K562 (cell line): ENCODE data around the gene NT5C1A. TPM values are rescaled to one million over a fixed set of nuclear protein-coding genes. Genes with fewer than 3 reads are reported as not detected.

ENCODE experiments used
- ATAC-seq: fragments of 200-7000 bp; cut with Tn5 transposase; 3 replicates; pipeline ENCODE4 v1.9.1; 2020; ENCODE audit warnings: moderate library complexity
- BruUV-seq: library from RNA; stranded (reverse); fragments of 400-500 nt; replicated peaks from 2 replicates; lab custom pipeline; 2021; lab: Mats Ljungman, UMichigan
- CTCF ChIA-PET: fragments of 300-600 bp; formaldehyde crosslinking; extraction: SDS; loops from one replicate; lab custom pipeline; 2021; ENCODE audit warnings: low intra/inter-chr PET ratio; lab: Yijun Ruan, JAX
- POLR2A ChIA-PET: fragments of 300-600, 350-650 bp; sonication (Branson Sonifier 250); formaldehyde crosslinking; extraction: SDS; loops from one replicate; lab custom pipeline; 2021; ENCODE audit warnings: antibody characterized with exemption, inconsistent platforms; lab: Yijun Ruan, JAX
- DNase-seq, 4 experiments: peaks; one replicate each; pipeline versions ENCODE4 v3.0.0 to v3.0.0-alpha.2; 2011 to 2018; ENCODE audit warnings: low spot score in 3 of 4, mixed read lengths in 3 of 4; ENCODE audit errors: extremely low read depth in 1 of 4
- FAIRE-seq: peaks from 2 replicates; lab custom pipeline; 2011; peaks lifted over from hg19 to GRCh38; lab: Jason Lieb, UNC
- H2AFZ ChIP-seq: 2 replicates; pipeline ENCODE4 v1.6.0; 2011; ENCODE audit warnings: low read depth, low read length, control low read depth, inconsistent platforms
- H3K27ac ChIP-seq: fragments of 200-600 bp; 3 replicates; pipeline ENCODE4 v1.8.0; 2011; ENCODE audit warnings: low read depth, mild to moderate bottlenecking, control low read depth, inconsistent platforms, low read length, moderate library complexity, mixed read lengths; ENCODE audit errors: extremely low read depth
- H3K27me3 ChIP-seq, 2 experiments: fragments of 300-600 bp in 1 of 2; 2 replicates in 1 of 2; 3 replicates in 1 of 2; pipeline versions ENCODE4 v1.6.0 to v1.8.0; 2011; ENCODE audit warnings: inconsistent platforms in 2 of 2, low read length in 2 of 2, mild to moderate bottlenecking in 1 of 2, mixed read lengths in 1 of 2, moderate library complexity in 1 of 2; ENCODE audit not compliant: control insufficient read depth in 2 of 2, insufficient read depth in 2 of 2
- H3K36me3 ChIP-seq: fragments of 300-600 bp; 3 replicates; pipeline ENCODE4 v1.8.0; 2011; ENCODE audit warnings: mild to moderate bottlenecking, low read length, inconsistent platforms; ENCODE audit not compliant: control insufficient read depth, insufficient read depth
- H3K4me1 ChIP-seq, 2 experiments: fragments of 200-600 bp in 1 of 2; replicated peaks in 1 of 2; 2 replicates in 1 of 2; 3 replicates in 1 of 2; pipeline versions ENCODE4 v1.5.1 to v1.8.0; 2011; ENCODE audit warnings: inconsistent platforms in 2 of 2, low read length in 2 of 2, mild to moderate bottlenecking in 1 of 2, mixed read lengths in 1 of 2, moderate library complexity in 1 of 2; ENCODE audit not compliant: control insufficient read depth in 2 of 2, insufficient read depth in 2 of 2
- H3K4me2 ChIP-seq: 2 replicates; pipeline ENCODE4 v1.6.1; 2011; ENCODE audit warnings: low read length, control low read depth, inconsistent platforms, mixed read lengths; ENCODE audit not compliant: insufficient read depth
- H3K4me3 ChIP-seq: fragments of 200-600 bp; sonication (generic), shearing (Covaris generic); 2 replicates; pipeline ENCODE4 v1.5.1; 2016; ENCODE audit warnings: control low read depth, inconsistent platforms
- H3K79me2 ChIP-seq: fragments of 200-600 bp; 3 replicates; pipeline ENCODE4 v1.8.0; 2011; ENCODE audit warnings: low read length, inconsistent platforms; ENCODE audit not compliant: control insufficient read depth, insufficient read depth
- H3K9ac ChIP-seq, 2 experiments: 2 replicates each; pipeline versions ENCODE4 v1.6.0 to v1.6.1; 2011; ENCODE audit warnings: low read depth in 2 of 2, low read length in 2 of 2, control low read depth in 1 of 2, inconsistent platforms in 1 of 2, mild to moderate bottlenecking in 1 of 2, mixed read lengths in 1 of 2; ENCODE audit not compliant: insufficient read depth in 1 of 2
- H3K9me1 ChIP-seq: one replicate; pipeline ENCODE4 v1.6.0; 2011; ENCODE audit warnings: inconsistent platforms, mild to moderate bottlenecking, low read length, moderate library complexity; ENCODE audit not compliant: control insufficient read depth, insufficient read depth
- H3K9me3 ChIP-seq: replicated peaks from 2 replicates; pipeline ENCODE4 v1.5.1; 2011; ENCODE audit warnings: low read depth, low read length, inconsistent platforms; ENCODE audit not compliant: control insufficient read depth, insufficient read depth
- H4K20me1 ChIP-seq: replicated peaks from 2 replicates; pipeline ENCODE4 v1.6.1; 2011; ENCODE audit warnings: low read length, inconsistent platforms, mixed read lengths; ENCODE audit not compliant: control insufficient read depth, insufficient read depth
- E2F6 ChIP-seq, 2 experiments: IDR thresholded peaks; 2 replicates each; pipeline ENCODE4 v1.6.1; 2011; ENCODE audit warnings: borderline replicate concordance in 1 of 2, control low read depth in 1 of 2, low read depth in 1 of 2, low read length in 1 of 2, mild to moderate bottlenecking in 1 of 2, mixed read lengths in 1 of 2, moderate library complexity in 1 of 2; ENCODE audit not compliant: insufficient read depth in 1 of 2, insufficient read length in 1 of 2, poor library complexity in 1 of 2, severe bottlenecking in 1 of 2; ENCODE audit errors: extremely low read depth in 1 of 2
- MTA2 ChIP-seq: fragments of 450-650 bp; IDR thresholded peaks from 2 replicates; pipeline ENCODE4 v1.6.1; 2016; ENCODE audit warnings: low read depth
- NCOA1 ChIP-seq: fragments of 450-650 bp; IDR thresholded peaks from 2 replicates; pipeline ENCODE4 v1.6.1; 2016; ENCODE audit warnings: low read depth
- TOE1 ChIP-seq, 2 experiments: fragments of 450-650 bp in 1 of 2; sonication (generic) in 1 of 2; formaldehyde crosslinking in 1 of 2; IDR thresholded peaks; 2 replicates each; pipeline versions ENCODE4 v1.7.1 to v1.8.0; 2016 to 2022; ENCODE audit warnings: borderline replicate concordance in 2 of 2, mild to moderate bottlenecking in 2 of 2, antibody characterized with exemption in 1 of 2, inconsistent platforms in 1 of 2, low read depth in 1 of 2, missing genetic modification reagents in 1 of 2, moderate library complexity in 1 of 2
- WGBS: fragments of 100-300 bp; shearing (Covaris generic); methylation state at CpG from one replicate; pipeline ENCODE4 v1.1.6; 2016; ENCODE audit warnings: low coverage, mixed read lengths; ENCODE audit not compliant: insufficient coverage; ENCODE audit errors: missing lambda C conversion rate; 5-methylcytosine and 5-hydroxymethylcytosine counted together
- in situ Hi-C: fragments of 300-500 bp; cut with MboI; formaldehyde crosslinking; loops from 4 replicates; pipeline ENCODE4 v1.15.0; 2018; ENCODE audit warnings: inconsistent platforms, mixed read lengths
- intact Hi-C: fragments of 100-400 bp; cut with micrococcal nuclease; formaldehyde crosslinking; loops from 2 replicates; pipeline ENCODE4 v1.14.2; 2022
- polyA plus RNA-seq, 8 experiments: library from polyadenylated mRNA; depleted of rRNA in 4 of 8; stranded (reverse) in 5 of 8; unstranded in 3 of 8; fragments of >200 nt; fragmentation: Nextera tagmentation in 2 of 8; fragmentation: Illumina TruSeq in 1 of 8; extraction: Ambion mirVana in 2 of 8; extraction: Trizol in 1 of 8; gene quantifications; 2 replicates each; pipeline versions ENCODE4 v1.2.1 to v1.2.3, GENCODE V29; 2011 to 2014; ENCODE audit warnings: inconsistent platforms in 1 of 8, missing spikeins in 1 of 8
- total RNA-seq, 7 experiments: library from RNA; depleted of rRNA in 6 of 7; stranded (reverse); fragments of >200 nt in 6 of 7; fragmentation: Illumina TruSeq in 2 of 7; extraction: Trizol in 2 of 7; gene quantifications; 2 replicates each; pipeline versions ENCODE4 v1.2.1 to v1.2.3, GENCODE V29; 2011 to 2021; ENCODE audit warnings: low replicate concordance in 1 of 7
- TF ChIP-seq, protein P1 (sequence below): fragments of 450-650 bp; IDR thresholded peaks from 2 replicates; pipeline ENCODE4 v1.6.1; 2016; ENCODE audit warnings: low read depth, mild to moderate bottlenecking, moderate library complexity
- TF ChIP-seq, protein P2 (sequence below): fragments of 450-650 bp; IDR thresholded peaks from 2 replicates; pipeline ENCODE4 v1.6.1; 2018; ENCODE audit not compliant: partially characterized antibody

Gene NT5C1A
- total and polyA plus RNA-seq, 9 of the 15 experiments (the other 6 are each of a cell fraction or from before 2014, with no cell fraction given) = not detected

DNA sequence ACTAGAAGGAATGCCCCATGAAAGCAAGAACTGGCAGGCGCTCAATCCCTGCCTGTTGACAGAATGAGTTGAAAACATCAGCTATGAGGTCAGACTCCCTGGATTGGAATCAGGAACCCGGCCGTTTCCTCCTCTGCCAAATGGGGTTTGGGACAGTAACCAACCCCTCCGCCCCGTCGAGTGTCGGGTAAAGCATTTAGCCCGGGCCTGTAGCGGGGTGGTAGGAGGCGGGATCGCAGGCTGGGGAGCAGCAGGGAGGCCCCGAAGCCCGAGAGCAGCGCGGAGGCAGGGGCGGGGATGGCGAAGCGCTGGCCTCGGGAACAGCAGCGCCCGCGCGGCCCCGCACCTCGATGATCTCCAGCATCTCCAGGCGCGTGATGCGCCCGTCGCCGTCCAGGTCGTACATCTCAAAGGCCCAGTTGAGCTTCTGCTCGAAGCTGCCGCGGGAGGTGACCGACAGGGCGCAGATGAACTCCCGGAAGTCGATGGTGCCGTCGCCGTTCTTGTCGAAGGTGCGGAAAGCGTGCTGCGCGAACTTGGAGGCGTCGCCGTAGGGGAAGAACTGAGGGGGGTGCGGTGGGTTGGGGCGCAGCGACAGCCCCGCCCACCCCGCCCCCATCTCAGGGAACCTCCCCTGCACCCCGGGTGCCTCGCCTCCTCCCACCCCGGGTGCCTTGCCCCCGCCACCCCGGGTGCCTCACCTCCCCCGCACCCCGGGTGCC lies 11.8 kb upstream of the NT5C1A start (continued):
- TF ChIP-seq E2F6 (IDR thresholded peaks at IDR 0.05; ENCODE audit: borderline replicate concordance in 1 of 2, extremely low read depth in 1 of 2, insufficient read depth in 1 of 2, insufficient read length in 1 of 2, low read depth in 1 of 2, low read length in 1 of 2, poor library complexity in 1 of 2, severe bottlenecking in 1 of 2) (peak in 1 of 2 experiments; percentile 47), TOE1 (IDR thresholded peaks at IDR 0.05; ENCODE audit: borderline replicate concordance) (no peak), TOE1 (CRISPR knock-in tag; IDR thresholded peaks at IDR 0.05; ENCODE audit: borderline replicate concordance, low read depth) (no peak), MTA2 (no peak), NCOA1 (no peak)

DNA sequence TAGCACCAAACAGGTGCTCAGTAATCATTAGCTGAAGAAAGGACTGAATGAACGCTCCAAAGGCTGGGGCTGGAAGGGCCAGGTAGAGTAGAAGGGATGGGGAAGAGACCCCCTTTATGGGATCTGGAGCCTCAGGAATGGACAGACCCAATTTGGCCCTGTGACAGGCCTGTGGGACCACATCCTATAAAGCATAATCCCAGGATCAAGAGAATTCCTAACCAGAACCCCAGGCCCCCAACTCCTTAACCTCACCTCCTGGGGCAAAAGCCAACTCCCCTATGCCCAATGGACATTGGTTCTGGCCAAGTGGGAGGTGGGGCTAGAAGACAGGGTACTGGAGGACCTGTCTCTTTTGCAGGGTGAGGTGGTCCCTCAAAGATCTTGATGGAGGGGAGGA lies 10.1 kb upstream of the NT5C1A start:
- no peak for ATAC-seq
- H4K20me1 ChIP-seq = no peaks in the 10 kb centered on the region
- no TSS peak for BruUV-seq
- WGBS = 4% methylated on average over 1 of the region's 1 CpG
- POLR2A ChIA-PET = interaction anchor here (1.0 to 1.2 kb wide), 2 partner anchors 9 to 11 kb away, joined by 3 read pairs; partner anchors contain the start of gene NT5C1A
- in situ Hi-C loops = no loop called here
- TF ChIP-seq, protein P1, sequence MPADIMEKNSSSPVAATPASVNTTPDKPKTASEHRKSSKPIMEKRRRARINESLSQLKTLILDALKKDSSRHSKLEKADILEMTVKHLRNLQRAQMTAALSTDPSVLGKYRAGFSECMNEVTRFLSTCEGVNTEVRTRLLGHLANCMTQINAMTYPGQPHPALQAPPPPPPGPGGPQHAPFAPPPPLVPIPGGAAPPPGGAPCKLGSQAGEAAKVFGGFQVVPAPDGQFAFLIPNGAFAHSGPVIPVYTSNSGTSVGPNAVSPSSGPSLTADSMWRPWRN = no peak
- TF ChIP-seq, protein P2, sequence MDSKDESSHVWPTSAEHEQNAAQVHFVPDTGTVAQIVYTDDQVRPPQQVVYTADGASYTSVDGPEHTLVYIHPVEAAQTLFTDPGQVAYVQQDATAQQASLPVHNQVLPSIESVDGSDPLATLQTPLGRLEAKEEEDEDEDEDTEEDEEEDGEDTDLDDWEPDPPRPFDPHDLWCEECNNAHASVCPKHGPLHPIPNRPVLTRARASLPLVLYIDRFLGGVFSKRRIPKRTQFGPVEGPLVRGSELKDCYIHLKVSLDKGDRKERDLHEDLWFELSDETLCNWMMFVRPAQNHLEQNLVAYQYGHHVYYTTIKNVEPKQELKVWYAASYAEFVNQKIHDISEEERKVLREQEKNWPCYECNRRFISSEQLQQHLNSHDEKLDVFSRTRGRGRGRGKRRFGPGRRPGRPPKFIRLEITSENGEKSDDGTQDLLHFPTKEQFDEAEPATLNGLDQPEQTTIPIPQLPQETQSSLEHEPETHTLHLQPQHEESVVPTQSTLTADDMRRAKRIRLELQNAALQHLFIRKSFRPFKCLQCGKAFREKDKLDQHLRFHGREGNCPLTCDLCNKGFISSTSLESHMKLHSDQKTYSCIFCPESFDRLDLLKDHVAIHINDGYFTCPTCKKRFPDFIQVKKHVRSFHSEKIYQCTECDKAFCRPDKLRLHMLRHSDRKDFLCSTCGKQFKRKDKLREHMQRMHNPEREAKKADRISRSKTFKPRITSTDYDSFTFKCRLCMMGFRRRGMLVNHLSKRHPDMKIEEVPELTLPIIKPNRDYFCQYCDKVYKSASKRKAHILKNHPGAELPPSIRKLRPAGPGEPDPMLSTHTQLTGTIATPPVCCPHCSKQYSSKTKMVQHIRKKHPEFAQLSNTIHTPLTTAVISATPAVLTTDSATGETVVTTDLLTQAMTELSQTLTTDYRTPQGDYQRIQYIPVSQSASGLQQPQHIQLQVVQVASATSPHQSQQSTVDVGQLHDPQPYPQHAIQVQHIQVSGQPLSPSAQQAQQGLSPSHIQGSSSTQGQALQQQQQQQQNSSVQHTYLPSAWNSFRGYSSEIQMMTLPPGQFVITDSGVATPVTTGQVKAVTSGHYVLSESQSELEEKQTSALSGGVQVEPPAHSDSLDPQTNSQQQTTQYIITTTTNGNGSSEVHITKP = peak; percentile 92
- TF ChIP-seq, all 486 proteins: peak for 1
- Histone ChIP-seq H3K4me1 (peaks cover 5 to 9% of the 10 kb centered on the region in 2 experiments), H3K9me3 (no peaks in the 10 kb centered on the region), H2AFZ (no peak overlapping the region), H3K4me2 (no peak overlapping the region), H3K36me3 (no peaks in the 10 kb centered on the region), H3K4me3 (no peak overlapping the region), H3K9me1 (no peaks in the 10 kb centered on the region), H3K79me2 (no peaks in the 10 kb centered on the region), H3K27me3 (peaks cover 33 to 60% of the 10 kb centered on the region in 2 experiments), H3K27ac (no peak overlapping the region), H3K9ac (no peak overlapping the region)
- intact Hi-C loops = no loop called here
- CTCF ChIA-PET = no interaction called here
- FAIRE-seq = no peak
- no peak for DNase-seq
